ENCODE measurements around the gene CDCA3.
"Not testable (repeated sequence)": the region's sequence is repeated elsewhere in the genome, so short reads cannot be mapped to it uniquely, and the experiment has no call there.

The CDCA3 gene

GRCh38 chr12:6869049-6870021 is 18.2 kb upstream of the CDCA3 start:
- TF ChIP-seq CTCF (conservative IDR thresholded peaks at IDR 0.05; ENCODE audit: low read length) = peak; percentile 87
- peak; percentile 64 for DNase-seq (ENCODE audit: low read depth)
- H3K4me3 ChIP-seq (ENCODE audit: low read length) = peak overlapping the region; percentile 94

- no peak for DNase-seq (ENCODE audit: low read depth)
- peak; percentile 41 for TF ChIP-seq CTCF (conservative IDR thresholded peaks at IDR 0.05; ENCODE audit: low read length)
- H3K4me3 ChIP-seq (ENCODE audit: low read length) = peak overlapping the region; percentile 94
Observed at GRCh38 chr12:6868211-6869048, 17.3 kb upstream of the CDCA3 start.

GRCh38 chr12:6867413-6868210 is 16.5 kb upstream of the CDCA3 start, which contains the start of gene TPI1:
Gene TPI1 (plus strand): TSS chr12:6867531. CDS start chr12:6867567, 36 bp downstream.
- H3K4me3 ChIP-seq (ENCODE audit: low read length) = peak within 1 kb of the TSS; percentile 94
- DNase-seq (ENCODE audit: low read depth) = peak; percentile 78
- no peak for TF ChIP-seq CTCF (conservative IDR thresholded peaks at IDR 0.05; ENCODE audit: low read length)

GRCh38 chr12:6866920-6867412 is 15.9 kb upstream of the CDCA3 start:
- DNase-seq (ENCODE audit: low read depth) = no peak
- TF ChIP-seq CTCF (conservative IDR thresholded peaks at IDR 0.05; ENCODE audit: low read length) = no peak
- peak overlapping the region; percentile 94 for H3K4me3 ChIP-seq (ENCODE audit: low read length)

DNA sequence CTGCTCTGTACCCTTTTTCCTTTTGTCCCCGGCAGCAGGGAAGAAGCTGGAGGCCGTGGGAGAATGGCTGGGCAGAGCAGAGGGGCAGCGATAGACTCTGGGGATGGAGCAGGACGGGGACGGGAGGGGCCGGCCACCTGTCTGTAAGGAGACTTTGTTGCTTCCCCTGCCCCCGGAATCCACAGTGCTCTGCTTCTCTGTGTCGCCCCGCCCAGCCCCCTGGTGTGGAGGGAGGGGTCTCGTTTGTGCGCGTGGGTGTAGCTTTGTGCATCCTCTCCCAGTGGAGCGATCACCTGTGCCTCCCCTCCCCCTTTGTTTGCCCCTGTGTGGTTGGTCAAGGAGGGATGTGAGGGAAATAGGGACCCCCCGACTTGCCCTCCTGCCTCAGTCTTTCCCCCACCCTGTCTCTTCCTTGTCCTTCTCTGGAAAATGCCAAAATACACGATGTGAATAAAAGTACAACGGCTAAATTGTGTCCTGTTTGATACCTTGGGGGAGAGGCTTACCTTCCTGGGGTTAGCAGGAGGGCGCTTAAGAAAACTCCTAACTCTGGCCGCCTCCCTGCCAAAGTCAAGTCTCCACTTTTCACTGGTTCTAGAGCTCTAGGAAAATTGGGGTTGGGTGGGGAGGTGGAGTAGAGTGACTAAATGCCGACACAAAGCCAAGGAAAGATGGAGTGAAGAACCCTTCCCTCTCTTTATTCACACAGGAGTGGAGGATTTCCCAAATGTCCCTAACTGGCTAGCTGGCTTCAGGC is 15.3 kb upstream of the CDCA3 start:
- no peak for TF ChIP-seq CTCF (conservative IDR thresholded peaks at IDR 0.05; ENCODE audit: low read length)
- H3K4me3 ChIP-seq (ENCODE audit: low read length) = peak overlapping the region; percentile 94
- no peak for DNase-seq (ENCODE audit: low read depth)

DNA sequence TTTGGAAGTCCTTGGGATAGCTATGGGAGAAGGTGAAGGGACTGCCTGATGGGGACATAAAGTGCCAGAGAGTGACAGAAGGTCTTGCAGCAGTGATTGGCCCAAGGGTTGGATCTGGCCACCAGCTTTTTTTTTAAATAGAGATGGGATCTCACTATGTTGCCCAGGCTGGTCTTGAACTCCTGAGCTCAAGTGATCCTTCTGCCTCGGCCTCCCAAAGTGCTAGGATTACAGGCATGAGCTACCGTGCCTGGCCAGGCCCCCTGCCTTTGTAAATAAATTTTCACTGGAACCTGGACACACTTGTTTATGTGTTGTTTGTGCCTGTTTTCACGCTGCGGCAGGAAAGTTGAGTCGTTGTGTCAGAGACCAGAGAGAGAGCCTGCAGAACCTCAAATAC is 14.2 kb upstream of the CDCA3 start:
- not testable (repeated sequence) for DNase-seq (ENCODE audit: low read depth); H3K4me3 ChIP-seq (ENCODE audit: low read length)
